ENCODE data around the gene CBY2.

The CBY2 gene

DNA sequence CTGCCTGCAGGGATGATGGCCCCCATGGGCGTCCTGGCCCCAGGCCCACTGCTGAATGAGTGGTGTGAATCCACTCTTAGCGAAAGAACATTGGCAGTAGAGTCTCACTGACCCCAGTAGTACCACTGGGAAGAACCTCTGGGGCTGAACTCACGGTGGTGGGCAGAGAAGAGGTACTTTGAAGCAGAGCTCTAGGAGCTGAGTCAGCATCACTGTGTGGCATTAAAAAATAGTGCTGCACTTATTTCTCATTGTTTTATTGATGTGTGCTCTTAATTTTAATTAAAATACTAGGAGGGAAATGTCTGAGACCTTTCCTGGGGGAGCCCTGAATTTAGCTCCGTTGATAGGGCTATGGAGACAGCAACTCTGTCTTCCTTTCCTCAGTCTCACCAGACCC is 61.3 kb downstream of the CBY2 start:
- H3K4me3 ChIP-seq (ENCODE audit: low read depth, low read length), result no peak overlapping the region
- no peak for DNase-seq (ENCODE audit: low read depth)
- TF ChIP-seq, protein P1, sequence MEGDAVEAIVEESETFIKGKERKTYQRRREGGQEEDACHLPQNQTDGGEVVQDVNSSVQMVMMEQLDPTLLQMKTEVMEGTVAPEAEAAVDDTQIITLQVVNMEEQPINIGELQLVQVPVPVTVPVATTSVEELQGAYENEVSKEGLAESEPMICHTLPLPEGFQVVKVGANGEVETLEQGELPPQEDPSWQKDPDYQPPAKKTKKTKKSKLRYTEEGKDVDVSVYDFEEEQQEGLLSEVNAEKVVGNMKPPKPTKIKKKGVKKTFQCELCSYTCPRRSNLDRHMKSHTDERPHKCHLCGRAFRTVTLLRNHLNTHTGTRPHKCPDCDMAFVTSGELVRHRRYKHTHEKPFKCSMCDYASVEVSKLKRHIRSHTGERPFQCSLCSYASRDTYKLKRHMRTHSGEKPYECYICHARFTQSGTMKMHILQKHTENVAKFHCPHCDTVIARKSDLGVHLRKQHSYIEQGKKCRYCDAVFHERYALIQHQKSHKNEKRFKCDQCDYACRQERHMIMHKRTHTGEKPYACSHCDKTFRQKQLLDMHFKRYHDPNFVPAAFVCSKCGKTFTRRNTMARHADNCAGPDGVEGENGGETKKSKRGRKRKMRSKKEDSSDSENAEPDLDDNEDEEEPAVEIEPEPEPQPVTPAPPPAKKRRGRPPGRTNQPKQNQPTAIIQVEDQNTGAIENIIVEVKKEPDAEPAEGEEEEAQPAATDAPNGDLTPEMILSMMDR (IDR thresholded peaks at IDR 0.05; ENCODE audit: insufficient read depth, low read depth, low read length, missing control alignments), result no peak
